Measurements from ENCODE around the gene SAYSD1. TPM values are rescaled to one million over a fixed set of nuclear protein-coding genes. Genes with fewer than 3 reads are reported as not detected.
A peak's percentile ranks its signal among the peaks of the same experiment; 100 is the strongest.

Gene SAYSD1
- total and polyA plus RNA-seq, 9 of the 15 experiments (the other 6 are each of a cell fraction or from before 2014, with no cell fraction given), result 3.5 to 19.1 (median 12.4) TPM

DNA sequence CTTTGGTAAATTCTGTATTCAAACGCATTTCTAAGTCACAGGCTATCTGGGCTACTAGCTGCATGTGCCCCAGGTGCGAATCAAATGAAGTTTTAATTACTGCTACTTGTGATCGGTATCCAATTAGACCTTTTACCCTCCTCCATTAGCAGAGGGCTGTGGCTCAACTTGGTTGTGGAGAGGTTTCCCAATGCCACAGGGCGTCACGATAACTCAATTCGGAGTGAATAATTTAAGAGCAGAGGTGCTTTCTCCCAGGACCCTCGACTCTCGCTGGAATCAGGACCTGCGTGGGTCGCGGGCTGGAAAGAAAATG, 640 bp downstream of the SAYSD1 start (continued):
- TF ChIP-seq, protein P1, sequence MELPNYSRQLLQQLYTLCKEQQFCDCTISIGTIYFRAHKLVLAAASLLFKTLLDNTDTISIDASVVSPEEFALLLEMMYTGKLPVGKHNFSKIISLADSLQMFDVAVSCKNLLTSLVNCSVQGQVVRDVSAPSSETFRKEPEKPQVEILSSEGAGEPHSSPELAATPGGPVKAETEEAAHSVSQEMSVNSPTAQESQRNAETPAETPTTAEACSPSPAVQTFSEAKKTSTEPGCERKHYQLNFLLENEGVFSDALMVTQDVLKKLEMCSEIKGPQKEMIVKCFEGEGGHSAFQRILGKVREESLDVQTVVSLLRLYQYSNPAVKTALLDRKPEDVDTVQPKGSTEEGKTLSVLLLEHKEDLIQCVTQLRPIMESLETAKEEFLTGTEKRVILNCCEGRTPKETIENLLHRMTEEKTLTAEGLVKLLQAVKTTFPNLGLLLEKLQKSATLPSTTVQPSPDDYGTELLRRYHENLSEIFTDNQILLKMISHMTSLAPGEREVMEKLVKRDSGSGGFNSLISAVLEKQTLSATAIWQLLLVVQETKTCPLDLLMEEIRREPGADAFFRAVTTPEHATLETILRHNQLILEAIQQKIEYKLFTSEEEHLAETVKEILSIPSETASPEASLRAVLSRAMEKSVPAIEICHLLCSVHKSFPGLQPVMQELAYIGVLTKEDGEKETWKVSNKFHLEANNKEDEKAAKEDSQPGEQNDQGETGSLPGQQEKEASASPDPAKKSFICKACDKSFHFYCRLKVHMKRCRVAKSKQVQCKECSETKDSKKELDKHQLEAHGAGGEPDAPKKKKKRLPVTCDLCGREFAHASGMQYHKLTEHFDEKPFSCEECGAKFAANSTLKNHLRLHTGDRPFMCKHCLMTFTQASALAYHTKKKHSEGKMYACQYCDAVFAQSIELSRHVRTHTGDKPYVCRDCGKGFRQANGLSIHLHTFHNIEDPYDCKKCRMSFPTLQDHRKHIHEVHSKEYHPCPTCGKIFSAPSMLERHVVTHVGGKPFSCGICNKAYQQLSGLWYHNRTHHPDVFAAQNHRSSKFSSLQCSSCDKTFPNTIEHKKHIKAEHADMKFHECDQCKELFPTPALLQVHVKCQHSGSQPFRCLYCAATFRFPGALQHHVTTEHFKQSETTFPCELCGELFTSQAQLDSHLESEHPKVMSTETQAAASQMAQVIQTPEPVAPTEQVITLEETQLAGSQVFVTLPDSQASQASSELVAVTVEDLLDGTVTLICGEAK (IDR thresholded peaks at IDR 0.05), result 0 out of 2 replicates have a peak, but pooled peaks have one; percentile 27
- TF ChIP-seq, protein P1 (CRISPR knock-in tag; IDR thresholded peaks at IDR 0.05), result no peak
- no peak for TF ChIP-seq TGIF2 (CRISPR knock-in tag; IDR thresholded peaks at IDR 0.05)
- TF ChIP-seq ZNF311 (CRISPR knock-in tag; IDR thresholded peaks at IDR 0.05), result no peak
- TF ChIP-seq ZBED1 (IDR thresholded peaks at IDR 0.05), result no peak
- TF ChIP-seq CHD1 (IDR thresholded peaks at IDR 0.05; ENCODE audit: low read length), result peak; percentile 26
- TF ChIP-seq, protein P2, sequence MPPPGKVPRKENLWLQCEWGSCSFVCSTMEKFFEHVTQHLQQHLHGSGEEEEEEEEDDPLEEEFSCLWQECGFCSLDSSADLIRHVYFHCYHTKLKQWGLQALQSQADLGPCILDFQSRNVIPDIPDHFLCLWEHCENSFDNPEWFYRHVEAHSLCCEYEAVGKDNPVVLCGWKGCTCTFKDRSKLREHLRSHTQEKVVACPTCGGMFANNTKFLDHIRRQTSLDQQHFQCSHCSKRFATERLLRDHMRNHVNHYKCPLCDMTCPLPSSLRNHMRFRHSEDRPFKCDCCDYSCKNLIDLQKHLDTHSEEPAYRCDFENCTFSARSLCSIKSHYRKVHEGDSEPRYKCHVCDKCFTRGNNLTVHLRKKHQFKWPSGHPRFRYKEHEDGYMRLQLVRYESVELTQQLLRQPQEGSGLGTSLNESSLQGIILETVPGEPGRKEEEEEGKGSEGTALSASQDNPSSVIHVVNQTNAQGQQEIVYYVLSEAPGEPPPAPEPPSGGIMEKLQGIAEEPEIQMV (tag; conservative IDR thresholded peaks at IDR 0.05; ENCODE audit: low read depth), result no peak
- 0 out of 2 replicates have a peak, but pooled peaks have one; percentile 74 for TF ChIP-seq MECOM (CRISPR knock-in tag; IDR thresholded peaks at IDR 0.05)
- TF ChIP-seq ZNF766 (CRISPR knock-in tag; conservative IDR thresholded peaks at IDR 0.05), result no peak
- TF ChIP-seq PHB2 (IDR thresholded peaks at IDR 0.05; ENCODE audit: low read depth), result no peak
- 0 out of 2 replicates have a peak, but pooled peaks have one; percentile 11 for TF ChIP-seq ZNF324 (CRISPR knock-in tag; IDR thresholded peaks at IDR 0.05)
- TF ChIP-seq ZNF134 (CRISPR knock-in tag; conservative IDR thresholded peaks at IDR 0.05), result no peak
- no peak for TF ChIP-seq HLTF (IDR thresholded peaks at IDR 0.05)
- no peak for TF ChIP-seq KDM1A (IDR thresholded peaks at IDR 0.05)
- TF ChIP-seq CREB1 (IDR thresholded peaks at IDR 0.05), result no peak
- TF ChIP-seq CREB1 (CRISPR knock-in tag; IDR thresholded peaks at IDR 0.05), result no peak
- TF ChIP-seq, protein P3, sequence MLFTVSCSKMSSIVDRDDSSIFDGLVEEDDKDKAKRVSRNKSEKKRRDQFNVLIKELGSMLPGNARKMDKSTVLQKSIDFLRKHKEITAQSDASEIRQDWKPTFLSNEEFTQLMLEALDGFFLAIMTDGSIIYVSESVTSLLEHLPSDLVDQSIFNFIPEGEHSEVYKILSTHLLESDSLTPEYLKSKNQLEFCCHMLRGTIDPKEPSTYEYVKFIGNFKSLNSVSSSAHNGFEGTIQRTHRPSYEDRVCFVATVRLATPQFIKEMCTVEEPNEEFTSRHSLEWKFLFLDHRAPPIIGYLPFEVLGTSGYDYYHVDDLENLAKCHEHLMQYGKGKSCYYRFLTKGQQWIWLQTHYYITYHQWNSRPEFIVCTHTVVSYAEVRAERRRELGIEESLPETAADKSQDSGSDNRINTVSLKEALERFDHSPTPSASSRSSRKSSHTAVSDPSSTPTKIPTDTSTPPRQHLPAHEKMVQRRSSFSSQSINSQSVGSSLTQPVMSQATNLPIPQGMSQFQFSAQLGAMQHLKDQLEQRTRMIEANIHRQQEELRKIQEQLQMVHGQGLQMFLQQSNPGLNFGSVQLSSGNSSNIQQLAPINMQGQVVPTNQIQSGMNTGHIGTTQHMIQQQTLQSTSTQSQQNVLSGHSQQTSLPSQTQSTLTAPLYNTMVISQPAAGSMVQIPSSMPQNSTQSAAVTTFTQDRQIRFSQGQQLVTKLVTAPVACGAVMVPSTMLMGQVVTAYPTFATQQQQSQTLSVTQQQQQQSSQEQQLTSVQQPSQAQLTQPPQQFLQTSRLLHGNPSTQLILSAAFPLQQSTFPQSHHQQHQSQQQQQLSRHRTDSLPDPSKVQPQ (CRISPR knock-in tag; IDR thresholded peaks at IDR 0.05; ENCODE audit: borderline replicate concordance), result no peak
- no peak for TF ChIP-seq NR2C1 (IDR thresholded peaks at IDR 0.05)
- TF ChIP-seq NR2C1 (tag; IDR thresholded peaks at IDR 0.05), result no peak
- TF ChIP-seq RFX1 (IDR thresholded peaks at IDR 0.05), result no peak
